ENCODE measurements around the gene PLA2R1. TPM values are rescaled to one million over a fixed set of nuclear protein-coding genes. Genes with fewer than 3 reads are reported as not detected.

Gene PLA2R1
- total and polyA plus RNA-seq, 2 of the 4 experiments (the other 2 are of a cell fraction): 0.43 to 0.54 TPM

GRCh38 chr2:160015746-160016145 lies 46.7 kb downstream of the PLA2R1 start:
- no peak overlapping the region for H3K4me2 ChIP-seq (ENCODE audit: low read depth, low read length)
- H2AK9ac ChIP-seq (replicated peaks; ENCODE audit: low read depth, low read length, poor library complexity): no peak overlapping the region
- ATAC-seq (ENCODE audit: low read depth): no peak
- no peak overlapping the region for H3K18ac ChIP-seq (ENCODE audit: low read depth, low read length)
- peaks cover 4% of the 10 kb centered on the region for H3K27me3 ChIP-seq (ENCODE audit: control insufficient read depth, insufficient read depth, low read length)
- TF ChIP-seq CTCF (conservative IDR thresholded peaks at IDR 0.05; ENCODE audit: low read depth, low read length) (no peak), RFX5 (IDR thresholded peaks at IDR 0.05; ENCODE audit: low read depth, low read length) (no peak), RCOR1 (IDR thresholded peaks at IDR 0.05; ENCODE audit: insufficient replicate concordance, low read length) (no peak), CEBPB (IDR thresholded peaks at IDR 0.05; ENCODE audit: low read depth, low read length) (no peak), BHLHE40 (IDR thresholded peaks at IDR 0.05; ENCODE audit: low read depth, low read length) (no peak), MXI1 (IDR thresholded peaks at IDR 0.05; ENCODE audit: borderline replicate concordance, low read depth, low read length) (no peak), SMC3 (IDR thresholded peaks at IDR 0.05; ENCODE audit: low read depth, low read length) (no peak), POLR2A (IDR thresholded peaks at IDR 0.05; ENCODE audit: low read depth, low read length) (no peak), FOS (IDR thresholded peaks at IDR 0.05; ENCODE audit: low read depth, low read length) (no peak), USF2 (IDR thresholded peaks at IDR 0.05; ENCODE audit: low read depth, low read length) (no peak), CHD1 (IDR thresholded peaks at IDR 0.05; ENCODE audit: low read depth, low read length) (no peak), MAFK (IDR thresholded peaks at IDR 0.05; ENCODE audit: low read depth, low read length) (no peak), RAD21 (IDR thresholded peaks at IDR 0.05; ENCODE audit: low read length) (no peak), MAZ (IDR thresholded peaks at IDR 0.05; ENCODE audit: borderline replicate concordance, low read depth, low read length) (no peak), NFE2L2 (IDR thresholded peaks at IDR 0.05; ENCODE audit: low read depth, low read length) (no peak), ELK1 (IDR thresholded peaks at IDR 0.05; ENCODE audit: borderline replicate concordance, low read depth, low read length) (no peak)
- DNase-seq: no peak
- no peak overlapping the region for H2BK15ac ChIP-seq (ENCODE audit: low read depth, low read length)
- H3K4ac ChIP-seq (ENCODE audit: low read depth, low read length): no peak overlapping the region
- ChIA-PET POLR2A (ENCODE audit: unreplicated experiment) (no interaction called here), CTCF (interaction anchor here (0.6 to 0.8 kb wide), 2 partner anchors 13 to 61 kb away, joined by 3 to 5 read pairs; no protein-coding TSS in a partner anchor)
- H2BK20ac ChIP-seq (ENCODE audit: low read depth, low read length): no peak overlapping the region
- H3K4me1 ChIP-seq (ENCODE audit: control insufficient read depth, insufficient read depth, low read length): no peaks in the 10 kb centered on the region
- no peaks in the 10 kb centered on the region for H3K9me3 ChIP-seq (ENCODE audit: control insufficient read depth, insufficient read depth, low read length)
- H3K4me3 ChIP-seq (ENCODE audit: insufficient read depth, low read depth, low read length): no peak overlapping the region
- H2BK120ac ChIP-seq (ENCODE audit: low read depth, low read length): no peak overlapping the region
- H3K79me1 ChIP-seq (ENCODE audit: low read depth in 1 of 2, low read length in 2 of 2): no peaks in the 10 kb centered on the region
- no peak overlapping the region for H4K91ac ChIP-seq (ENCODE audit: insufficient read depth, low read depth, low read length)
- H3K27ac ChIP-seq (ENCODE audit: insufficient read depth, low read length): no peak overlapping the region
- 80% methylated on average over 1 of the region's 6 CpGs; no CpG with 5 or more reads in 1 of the 2 experiments for WGBS, 2 experiments (ENCODE audit: extremely low coverage in 2 of 2, insufficient read length in 1 of 2)
- H2AK5ac ChIP-seq (ENCODE audit: low read depth, low read length): no peak overlapping the region
- no TSS peak for BruUV-seq (replicated peaks)
- dilution Hi-C loops (cut with HindIII; ENCODE audit: low sequenced_read_pairs, unreplicated experiment) (no loop called here), in situ Hi-C loops (cut with MboI; ENCODE audit: low sequenced_read_pairs) (no loop called here), intact Hi-C loops (cut with micrococcal nuclease) (loop anchor here (5.0 kb wide), 1 partner anchor 1168 kb away; no protein-coding TSS in a partner anchor)
- no peak overlapping the region for H3K14ac ChIP-seq (replicated peaks; ENCODE audit: low read depth, low read length)
- no peak overlapping the region for H3K23ac ChIP-seq (ENCODE audit: low read depth, low read length)
- H4K20me1 ChIP-seq (ENCODE audit: insufficient read depth, low read length): no peaks in the 10 kb centered on the region
- no peak overlapping the region for H2AFZ ChIP-seq (replicated peaks; ENCODE audit: low read length, poor library complexity)
- H3K56ac ChIP-seq (ENCODE audit: extremely low read depth, insufficient read depth, low read length): no peak overlapping the region
- no peaks in the 10 kb centered on the region for H3K9me1 ChIP-seq (ENCODE audit: insufficient read depth, low read length)
- no peak overlapping the region for H3K9ac ChIP-seq (ENCODE audit: low read depth, low read length)
- H3K36me3 ChIP-seq (ENCODE audit: control insufficient read depth, insufficient read depth, low read length): no peaks in the 10 kb centered on the region
- no peak overlapping the region for H4K8ac ChIP-seq (ENCODE audit: low read depth in 2 of 2, low read length in 2 of 2)
- H2BK5ac ChIP-seq (ENCODE audit: low read depth, low read length, poor library complexity, severe bottlenecking): no peak overlapping the region
- H4K5ac ChIP-seq (ENCODE audit: low read depth, low read length): no peak overlapping the region
